Vagina (tissue), 2 donors: Measurements from ENCODE around the gene LHX8.

Experiments used
- CTCF ChIP-seq, 3 experiments: fragments of 450-650 bp in 2 of 3; fragments of 200-600 bp in 1 of 3; sonication (generic) in 1 of 3; IDR thresholded peaks; one replicate each; pipeline ENCODE4 v1.5.1; 2017 to 2019; ENCODE audit warnings: antibody characterized with exemption in 3 of 3, mild to moderate bottlenecking in 2 of 3, moderate library complexity in 2 of 3
- POLR2A ChIP-seq, 2 donors: fragments of 450-650 bp; IDR thresholded peaks; one replicate each; pipeline ENCODE4 v1.6.1; 2017; ENCODE audit warnings: antibody characterized with exemption in 2 of 2, mild to moderate bottlenecking in 2 of 2, moderate library complexity in 2 of 2
- POLR2AphosphoS5 ChIP-seq, 2 donors: sonication (generic); formaldehyde crosslinking; IDR thresholded peaks; one replicate each; pipeline ENCODE4 v1.9.0; 2017; ENCODE audit warnings: antibody characterized with exemption in 2 of 2, mild to moderate bottlenecking in 2 of 2, low read depth in 1 of 2; ENCODE audit not compliant: insufficient read depth in 1 of 2

DNA sequence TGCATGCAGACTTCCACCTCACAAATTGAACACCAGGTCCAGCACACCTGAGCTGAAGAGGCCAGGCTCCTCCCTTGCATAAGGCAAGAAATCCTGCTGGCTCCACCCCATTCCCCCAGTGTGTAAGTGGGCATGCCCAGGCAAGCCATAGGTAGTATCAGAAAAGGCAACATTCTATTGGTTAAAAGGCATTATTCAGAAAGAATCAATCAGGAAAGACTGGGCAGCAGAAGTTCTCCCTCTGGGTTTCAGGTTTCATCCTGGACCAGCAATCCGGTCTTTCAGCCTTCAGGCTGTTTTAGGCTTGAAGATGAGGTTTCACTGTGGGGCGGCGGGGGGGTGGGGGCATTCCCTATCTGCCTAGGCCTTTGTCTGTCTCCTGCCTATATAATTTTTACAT is 42.0 kb upstream of the LHX8 start:
- TF ChIP-seq CTCF (IDR thresholded peaks at IDR 0.05) (no peak), POLR2A (IDR thresholded peaks at IDR 0.05) (no peak), POLR2AphosphoS5 (IDR thresholded peaks at IDR 0.05; ENCODE audit: insufficient read depth in 1 of 2, low read depth in 1 of 2) (no peak)
